HG02973 (cell line): ENCODE data around the gene MARCHF6.
"Not testable (repeated sequence)": the region's sequence is repeated elsewhere in the genome, so short reads cannot be mapped to it uniquely, and the experiment has no call there.

Experiments
- ATAC-seq: cut with Tn5 transposase; IDR thresholded peaks from one replicate; pipeline ENCODE4 v1.9.1; 2021; ENCODE audit warnings: moderate library complexity; ENCODE audit not compliant: unreplicated experiment

The MARCHF6 gene

GRCh38 chr5:10323588-10324488 is 29.7 kb upstream of the MARCHF6 start:
- ATAC-seq: no peak

DNA sequence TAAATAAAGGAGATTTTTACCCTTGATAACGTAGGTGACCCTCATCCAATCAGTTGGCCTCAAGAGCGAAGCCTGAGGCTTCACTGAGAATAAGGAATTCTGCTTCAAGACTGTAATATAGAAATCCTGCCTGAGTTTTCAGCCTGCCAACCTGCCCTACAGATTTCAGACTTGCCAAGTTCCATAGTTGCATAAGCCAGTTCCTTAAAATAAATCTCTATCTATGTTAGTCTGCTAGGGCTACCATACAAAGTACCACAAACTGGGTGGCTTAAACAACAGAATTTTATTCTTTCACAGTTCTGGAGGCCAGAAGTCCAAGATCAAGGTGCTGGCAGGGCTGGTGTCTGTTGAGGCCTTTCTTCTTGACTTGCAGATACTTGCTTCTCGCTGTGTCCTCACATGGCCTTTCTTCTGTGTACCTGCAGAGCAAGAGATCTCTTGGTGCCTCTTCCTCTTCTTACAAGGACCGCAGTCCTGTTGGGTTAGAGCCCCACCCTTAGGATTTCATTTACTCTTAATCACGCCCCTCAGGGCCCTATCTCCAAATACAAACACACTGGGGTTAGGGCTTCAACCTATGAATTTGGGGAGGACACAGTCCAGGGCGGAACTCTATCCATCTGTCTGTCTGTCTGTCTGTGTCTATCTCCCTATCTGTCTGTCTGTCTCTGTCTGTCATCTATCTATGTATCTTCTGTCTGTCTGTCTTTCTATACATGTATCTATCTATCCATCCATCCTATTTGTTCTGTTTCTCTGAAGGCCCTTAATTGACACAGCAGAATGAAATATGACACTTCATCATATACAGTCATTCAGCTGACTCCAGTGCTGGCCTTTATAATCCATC is 28.8 kb upstream of the MARCHF6 start:
- no peak for ATAC-seq

GRCh38 chr5:10328323-10328722 is 25.2 kb upstream of the MARCHF6 start:
- ATAC-seq: no peak

DNA sequence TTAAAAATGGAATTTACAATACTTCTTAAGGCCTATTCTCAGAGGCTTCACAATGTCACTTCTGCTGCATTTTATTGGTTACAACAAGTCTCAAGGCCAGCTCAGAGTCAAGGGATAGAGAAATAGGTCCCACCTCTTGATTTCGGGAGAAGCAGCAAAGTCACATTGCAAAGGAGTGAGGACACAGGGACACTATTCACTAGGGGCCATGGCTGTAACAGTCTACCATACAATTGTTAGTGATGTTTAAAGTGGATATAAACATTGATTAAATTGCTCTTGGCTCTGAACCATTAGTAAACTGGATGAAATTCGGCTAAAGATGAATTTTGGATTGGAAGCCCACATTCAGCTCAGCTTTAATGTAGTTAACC is 24.1 kb upstream of the MARCHF6 start:
- no peak for ATAC-seq

- no peak for ATAC-seq
Measured at GRCh38 chr5:10329820-10330481, 23.5 kb upstream of the MARCHF6 start.

DNA sequence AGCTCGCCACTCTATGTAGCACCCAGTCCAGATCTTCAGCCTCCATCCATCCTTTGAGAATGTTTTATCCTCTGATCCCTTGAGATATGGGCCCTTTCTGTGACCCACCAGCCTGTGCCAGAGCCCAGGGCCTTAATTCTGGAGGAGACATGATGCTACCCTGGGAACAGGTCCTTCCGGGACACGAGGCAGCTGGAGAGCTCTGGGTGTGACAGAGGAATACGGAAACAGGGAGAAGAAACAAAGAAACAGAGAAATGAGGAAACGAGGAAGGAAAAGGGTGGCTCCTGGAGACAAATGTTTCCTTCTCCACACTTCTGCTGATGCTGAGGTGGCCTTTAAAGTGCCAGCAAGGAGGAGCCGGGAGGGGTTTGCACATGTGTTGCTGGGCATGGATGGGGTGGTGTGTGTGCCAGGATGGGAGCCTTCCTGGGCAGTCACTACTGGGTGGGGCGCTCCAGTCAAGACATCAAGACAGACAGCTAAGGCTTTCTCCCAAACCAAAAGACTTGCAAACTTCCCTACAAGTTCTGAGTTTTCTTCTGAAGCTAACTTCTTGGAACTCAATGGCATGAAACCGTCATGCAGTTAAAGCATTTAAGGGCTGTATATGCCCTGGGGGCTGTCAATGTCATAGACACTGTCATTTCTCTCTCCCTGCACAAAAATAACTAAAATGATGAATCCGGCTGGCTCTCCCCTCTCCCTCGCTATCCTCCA is 22.8 kb upstream of the MARCHF6 start:
- no peak for ATAC-seq

GRCh38 chr5:10331341-10331796 is 22.1 kb upstream of the MARCHF6 start:
- ATAC-seq: no peak

GRCh38 chr5:10332301-10332700 is 21.2 kb upstream of the MARCHF6 start:
- no peak for ATAC-seq

DNA sequence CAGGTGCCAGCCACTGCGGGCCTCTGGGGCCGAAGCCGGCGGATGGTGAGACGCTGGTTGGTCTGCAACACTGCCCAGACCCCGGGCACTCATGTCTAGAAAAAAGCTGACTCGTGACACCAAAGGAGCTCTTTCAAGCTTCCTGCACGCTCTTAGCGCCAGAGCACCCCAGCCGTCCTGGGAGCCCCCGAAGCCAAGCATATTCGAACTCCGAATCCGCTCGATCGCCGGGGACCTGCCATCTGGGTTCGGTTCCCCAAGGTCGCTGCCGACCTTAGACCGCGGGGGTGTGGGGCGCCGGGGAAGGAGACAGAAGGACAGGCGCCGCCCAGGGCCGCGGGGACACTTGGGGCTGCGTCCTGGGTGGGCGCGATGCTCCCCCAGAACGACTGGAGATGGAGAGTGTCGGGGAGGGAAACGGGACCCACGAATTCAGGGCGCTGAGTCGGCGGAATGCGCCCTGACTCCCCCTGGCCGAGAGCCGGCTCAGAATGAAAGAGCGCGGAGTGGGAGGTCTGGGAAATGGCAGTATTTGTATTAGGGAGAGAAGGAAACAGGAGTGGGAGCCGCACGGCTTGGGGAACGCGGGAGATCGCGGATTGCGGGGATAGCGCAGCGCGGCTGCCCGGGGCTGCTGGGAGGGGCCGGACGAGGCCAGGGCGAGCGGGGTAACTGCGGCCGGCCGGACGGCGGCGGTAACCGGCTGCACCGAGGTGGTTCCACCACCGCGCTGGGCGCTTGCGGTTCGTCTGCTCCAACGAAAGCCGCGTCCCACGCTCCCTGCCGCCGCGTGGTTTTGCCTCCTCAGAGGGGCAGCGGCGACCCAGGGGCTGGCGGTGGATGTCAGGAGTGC is 20.1 kb upstream of the MARCHF6 start:
- ATAC-seq: no peak

GRCh38 chr5:10334831-10335230 is 18.7 kb upstream of the MARCHF6 start:
- no peak for ATAC-seq

- no peak for ATAC-seq
Measured at GRCh38 chr5:10335711-10336470, 17.6 kb upstream of the MARCHF6 start.

GRCh38 chr5:10337107-10337506 is 16.4 kb upstream of the MARCHF6 start:
- no peak for ATAC-seq

DNA sequence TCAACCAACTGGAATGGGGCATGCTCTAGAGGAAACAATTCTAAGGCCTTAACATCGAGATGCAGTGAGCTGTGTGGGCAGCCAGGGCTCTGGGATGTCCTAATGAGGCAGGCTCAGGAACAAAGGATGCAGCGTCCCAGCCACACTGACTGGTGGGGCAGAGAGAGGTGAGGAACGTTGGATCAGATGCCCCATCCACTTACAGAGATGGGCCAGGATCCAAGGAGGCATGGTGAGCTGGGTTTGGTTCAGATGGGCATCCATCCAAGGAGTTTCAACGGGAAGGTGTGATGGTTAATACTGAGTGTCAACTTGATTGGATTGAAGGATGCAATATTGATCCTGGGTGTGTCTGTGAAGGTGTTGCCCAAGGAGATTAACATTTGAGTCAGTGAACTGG is 15.5 kb upstream of the MARCHF6 start:
- ATAC-seq: no peak

GRCh38 chr5:10338686-10339057 is 14.8 kb upstream of the MARCHF6 start:
- ATAC-seq: no peak

GRCh38 chr5:10339058-10339811 is 14.3 kb upstream of the MARCHF6 start:
- no peak for ATAC-seq

DNA sequence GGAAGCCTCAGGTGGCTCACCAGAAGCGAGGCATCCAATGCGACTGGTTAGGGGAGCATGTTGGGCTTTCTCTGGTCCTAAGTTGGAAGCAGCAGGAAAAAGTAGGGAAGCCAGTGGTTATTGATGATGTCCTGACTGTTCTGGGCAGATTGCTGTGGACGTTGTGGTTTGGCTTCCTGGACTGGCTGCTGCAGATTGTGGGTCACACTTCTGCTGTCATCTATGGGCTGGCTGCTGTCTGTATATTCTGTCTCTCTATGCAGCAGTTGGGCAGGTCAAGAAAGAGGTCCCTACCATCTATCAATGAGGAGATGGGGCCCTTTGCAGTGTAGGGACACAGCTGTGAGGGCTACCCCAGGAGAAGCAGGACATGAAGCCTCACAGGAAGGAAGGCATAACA is 13.5 kb upstream of the MARCHF6 start:
- no peak for ATAC-seq

- ATAC-seq: no peak
Measured at GRCh38 chr5:10343486-10343885, 10.0 kb upstream of the MARCHF6 start.

DNA sequence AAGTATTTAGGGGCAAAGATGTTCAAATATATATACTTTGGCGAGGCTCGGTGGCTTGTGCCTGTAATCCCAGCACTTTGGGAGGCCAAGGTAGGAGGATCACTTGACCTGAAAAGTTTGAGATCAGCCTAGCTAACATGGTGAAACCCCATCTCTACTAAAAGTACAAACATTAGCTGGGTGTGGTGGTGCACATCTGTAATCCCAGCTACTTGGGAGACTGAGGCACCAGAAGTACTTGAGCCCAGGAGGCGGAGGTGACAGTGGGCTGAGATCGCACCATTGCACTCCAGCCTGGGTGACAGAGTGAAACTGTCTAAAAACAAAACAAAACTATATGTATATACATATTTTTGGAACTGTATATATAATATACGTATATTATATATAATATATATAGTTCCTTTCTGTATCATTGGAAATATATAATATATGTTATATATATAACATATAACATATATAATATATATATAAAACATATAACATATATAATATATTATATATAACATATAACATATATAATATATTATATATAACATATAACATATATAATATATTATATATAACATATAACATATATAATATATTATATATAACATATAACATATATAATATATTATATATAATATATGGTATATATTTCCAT is 8.9 kb upstream of the MARCHF6 start:
- ATAC-seq: not testable (repeated sequence)
